Mesenteric fat pad (tissue), 1 donor: ENCODE measurements around the gene DSCAM. TPM values are rescaled to one million over a fixed set of nuclear protein-coding genes. Genes with fewer than 3 reads are reported as not detected.

ENCODE experiments used
- DNase-seq: peaks from one replicate; pipeline ENCODE4 v3.0.0-alpha.2; 2020; ENCODE audit warnings: low spot score
- total RNA-seq: library from RNA; stranded (reverse); fragmentation: NEBNext Ultra II Directional; extraction: Animal tissue kit (Norgen Biotek cat#: 25700); gene quantifications from one replicate; pipeline ENCODE4 v1.2.1, GENCODE V29; 2021
- donor health status: DM: yes; HTN: yes; CAD: no.

DSCAM gene
- total RNA-seq, 1 donor from 2014 or later, result not detected

DNA sequence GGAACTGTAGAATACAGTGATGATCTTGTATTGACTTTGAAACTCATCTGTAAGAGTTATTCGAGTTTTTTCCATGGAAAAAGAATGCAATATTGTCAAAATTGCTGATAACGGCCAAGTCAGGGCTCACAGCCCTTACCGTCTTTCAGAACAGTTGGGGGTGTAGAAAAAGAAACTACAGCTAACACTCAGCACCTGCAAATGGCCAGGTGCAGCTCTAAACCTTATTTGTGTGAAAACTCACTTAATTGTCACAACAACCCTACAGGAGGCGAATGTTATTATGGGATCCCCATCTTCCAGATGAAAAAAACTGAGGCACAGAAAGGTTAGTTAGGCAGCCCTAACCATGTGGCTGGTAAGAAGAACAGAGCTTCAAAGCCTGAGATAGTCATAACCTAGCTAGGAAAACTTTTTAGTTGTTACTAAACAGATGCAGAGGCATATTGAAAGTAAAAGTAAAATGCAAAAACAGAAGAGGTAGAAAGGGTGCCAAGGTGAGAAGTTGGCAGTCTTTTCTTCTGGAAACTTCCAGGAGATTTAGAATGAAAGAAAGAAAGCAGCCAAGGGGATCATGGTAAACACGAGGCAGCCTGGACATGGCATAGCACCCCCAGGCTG is 76.4 kb downstream of the DSCAM start:
- DNase-seq, result no peak

DNA sequence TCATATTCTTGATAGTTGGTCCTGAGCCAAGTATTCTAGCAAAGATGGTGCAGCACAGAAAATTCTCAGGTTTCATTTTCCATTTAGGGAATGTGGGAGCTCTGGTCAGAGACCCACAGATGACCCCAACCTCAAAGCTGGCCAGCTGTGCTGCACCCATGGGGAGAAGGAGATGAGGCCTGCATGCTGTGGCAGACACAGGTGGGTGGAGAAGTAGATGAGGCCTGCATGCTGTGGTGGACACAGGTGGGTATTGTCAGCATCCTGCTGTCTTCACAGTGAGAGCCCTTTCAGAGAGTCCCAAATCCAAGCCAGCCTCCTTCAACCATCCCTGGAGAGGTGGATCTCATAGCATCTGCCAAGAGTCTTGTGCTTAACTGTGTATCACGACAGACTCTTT is 77.7 kb downstream of the DSCAM start:
- no peak for DNase-seq

DNA sequence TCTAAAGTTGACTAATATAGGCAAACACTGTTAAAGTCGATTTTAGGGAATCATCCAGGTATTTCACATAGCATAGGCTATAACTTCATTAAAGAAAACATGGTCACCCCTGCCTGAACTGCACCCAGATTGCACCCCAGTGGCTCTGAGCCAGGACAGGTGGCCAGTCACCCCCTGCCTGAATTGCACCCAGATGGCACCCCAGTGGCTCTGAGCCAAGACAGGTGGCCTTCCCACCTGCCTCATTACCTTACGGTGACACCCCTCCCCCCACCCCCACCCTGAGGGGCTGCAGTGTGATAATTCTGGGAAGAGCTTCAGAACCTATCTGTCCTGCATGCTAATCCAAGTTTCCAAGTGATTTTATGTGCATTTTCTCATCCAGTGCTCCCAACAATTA is 78.9 kb downstream of the DSCAM start:
- DNase-seq, result no peak

DNA sequence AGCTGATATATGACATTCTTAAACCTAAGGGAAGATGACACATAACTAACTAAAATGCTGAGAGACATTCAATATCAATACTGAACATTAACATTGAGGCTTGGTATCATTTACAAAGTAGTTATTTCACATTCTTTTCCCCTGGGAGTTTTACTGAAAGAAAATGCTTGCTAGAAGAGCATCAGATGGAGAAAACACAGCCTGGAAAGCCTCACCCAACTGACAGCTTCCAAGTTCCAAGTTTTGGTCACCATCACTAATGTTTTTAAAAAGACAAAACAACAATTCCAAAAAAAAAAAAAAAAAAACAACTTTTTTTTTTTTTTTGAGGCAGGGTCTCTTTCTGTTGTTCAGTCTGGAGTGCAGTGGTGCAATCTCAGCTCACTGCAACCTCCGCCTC is 80.6 kb downstream of the DSCAM start:
- DNase-seq, result no peak

DNA sequence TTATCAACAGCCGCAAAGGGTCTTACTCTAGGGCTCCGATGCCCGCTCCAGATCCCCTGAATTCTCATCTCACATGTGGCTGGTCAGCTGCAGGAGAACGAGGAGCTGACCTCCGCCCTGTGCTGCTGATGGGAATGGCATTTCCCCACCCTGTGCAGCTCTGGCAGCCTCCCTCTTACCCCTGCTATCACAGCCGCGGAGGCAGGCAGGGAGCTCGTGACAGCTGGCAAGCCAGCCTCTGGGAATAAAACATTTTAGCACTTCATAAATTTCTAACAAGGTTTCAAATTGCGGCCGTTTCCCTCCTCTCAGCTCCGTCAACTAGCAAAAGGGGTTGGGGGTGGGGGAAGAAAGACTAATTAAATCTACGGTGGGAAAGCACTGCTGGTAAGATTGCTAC is 81.1 kb downstream of the DSCAM start:
- no peak for DNase-seq

DNA sequence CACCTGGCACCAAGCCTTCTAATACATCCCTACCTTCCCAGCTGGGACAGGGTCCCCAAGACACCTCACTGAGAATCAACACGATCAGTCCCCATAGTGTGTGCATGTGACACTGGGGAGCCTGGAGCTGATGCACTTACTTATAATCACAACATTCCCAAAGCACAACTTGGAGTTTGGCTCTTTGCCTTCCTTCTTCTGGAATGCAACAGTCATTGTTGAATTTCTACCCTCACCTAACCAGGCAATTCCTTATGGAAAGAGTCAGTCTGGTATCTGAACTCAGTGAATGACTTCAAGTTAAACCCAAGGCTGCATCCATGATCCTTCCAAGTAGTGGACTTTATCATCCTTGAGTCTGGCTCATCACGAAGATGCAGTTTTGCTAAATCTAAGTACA is 86.1 kb downstream of the DSCAM start:
- no peak for DNase-seq

DNA sequence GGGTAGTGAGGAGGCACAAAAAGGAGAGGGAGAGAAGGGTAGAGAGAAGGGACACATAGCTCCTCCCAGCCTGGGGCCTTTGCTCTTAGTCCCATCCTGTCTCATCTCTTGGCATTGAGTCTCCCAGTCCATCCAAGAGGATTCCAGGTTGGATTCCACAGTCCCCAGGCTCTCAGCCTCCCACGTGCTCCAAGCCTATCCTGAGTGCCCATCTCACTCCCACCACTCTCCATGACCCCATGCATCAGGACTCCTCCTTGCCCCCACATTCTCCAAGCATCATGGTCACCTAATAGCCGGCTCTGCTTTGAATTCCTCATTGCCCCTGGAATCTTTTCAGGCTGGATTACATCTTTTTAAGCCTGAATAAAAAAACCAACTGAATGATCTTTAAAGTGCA is 87.9 kb downstream of the DSCAM start:
- DNase-seq, result no peak

DNA sequence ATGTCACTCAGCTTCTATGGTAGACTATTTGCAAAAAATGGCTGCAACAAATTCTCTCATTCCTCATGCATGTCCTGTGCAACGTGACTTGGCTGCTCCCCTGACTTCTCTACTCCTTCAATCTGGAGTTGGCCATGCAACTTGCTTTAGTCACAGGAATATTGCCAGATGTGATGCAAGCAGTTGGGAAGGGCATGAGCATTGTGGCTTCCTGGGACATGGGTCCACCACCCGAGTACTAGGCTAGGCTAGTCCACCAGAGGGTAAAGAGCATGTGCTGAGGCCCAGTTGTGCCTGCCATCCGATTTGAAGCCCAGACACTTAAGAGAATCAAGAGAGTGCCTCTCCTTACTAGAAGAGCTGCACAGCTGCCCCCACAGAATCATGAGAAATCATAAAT is 89.6 kb downstream of the DSCAM start:
- no peak for DNase-seq

DNA sequence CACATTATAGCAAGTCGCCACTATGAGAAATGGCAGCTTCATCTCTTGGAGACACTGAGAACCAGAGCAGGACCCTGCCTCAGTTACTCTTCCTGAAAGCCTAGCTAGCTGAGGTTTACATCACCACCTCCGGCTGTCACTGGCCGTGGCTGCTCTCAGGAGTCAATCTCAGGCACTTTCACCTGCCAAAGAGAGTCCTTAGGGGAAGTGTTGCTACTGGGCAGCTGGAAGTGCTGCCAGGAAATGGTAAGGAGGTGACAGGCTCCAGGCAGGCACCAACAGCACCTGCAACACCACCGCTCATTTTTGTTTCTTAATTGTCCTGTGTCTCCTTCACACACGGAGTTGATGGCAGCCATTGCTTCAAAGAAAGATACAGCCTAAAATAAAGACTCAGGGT is 92.5 kb downstream of the DSCAM start:
- DNase-seq, result no peak

DNA sequence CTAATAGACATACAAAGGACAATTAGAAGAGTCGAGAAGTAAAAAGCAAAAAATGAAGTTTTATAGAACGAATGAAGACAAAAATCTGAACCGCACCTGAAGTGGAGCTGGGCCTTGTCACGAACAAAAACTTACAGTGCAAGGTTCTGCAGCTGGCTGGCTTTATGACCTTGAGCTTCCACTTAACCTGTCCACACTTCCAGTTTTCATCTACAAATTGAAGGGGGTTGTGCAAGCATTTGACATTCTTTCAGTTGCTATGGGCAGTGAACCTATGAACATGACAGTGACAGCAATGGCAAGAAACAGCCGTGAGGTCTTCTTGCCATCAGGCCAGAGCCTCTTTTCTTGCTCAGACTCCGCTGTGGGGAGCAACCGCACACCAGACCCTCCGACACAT is 93.2 kb downstream of the DSCAM start:
- no peak for DNase-seq

DNA sequence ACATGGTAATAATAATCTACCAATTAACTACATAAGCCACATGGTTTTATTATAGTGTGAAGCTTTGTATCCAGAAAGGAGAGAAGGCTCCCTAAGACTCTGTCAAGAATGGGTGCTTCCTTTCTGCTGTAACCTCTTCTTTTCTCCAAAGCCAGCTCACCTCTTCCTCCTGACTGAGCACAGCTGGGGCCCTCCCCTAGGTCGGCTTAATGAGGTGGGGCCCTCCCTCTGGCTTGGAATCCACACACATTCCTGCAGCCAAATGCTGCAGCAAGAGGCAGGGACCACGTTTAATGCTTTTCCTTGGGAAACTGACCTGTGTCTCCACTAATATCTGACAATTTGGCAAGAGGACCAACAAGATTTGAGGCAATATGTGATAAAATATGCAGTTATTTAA is 94.8 kb downstream of the DSCAM start:
- no peak for DNase-seq

DNA sequence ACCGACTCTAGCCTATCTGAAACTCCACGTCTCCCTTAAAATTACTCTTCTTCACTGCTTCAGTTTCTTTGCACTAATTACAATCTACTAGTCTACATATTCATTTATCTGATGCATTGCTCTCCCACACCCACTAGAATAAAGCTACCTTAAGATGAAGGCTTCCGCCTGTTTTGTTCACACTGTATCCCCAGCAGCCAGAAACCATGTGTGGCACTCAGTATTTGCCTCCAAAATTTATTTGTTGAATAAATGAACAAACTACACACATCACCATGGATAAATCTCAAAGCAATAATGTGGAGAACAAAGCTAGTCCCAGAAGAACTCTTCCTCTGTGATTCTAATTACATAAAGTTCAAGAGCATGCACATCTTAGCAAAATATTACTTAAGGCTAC is 95.7 kb downstream of the DSCAM start:
- DNase-seq, result no peak

DNA sequence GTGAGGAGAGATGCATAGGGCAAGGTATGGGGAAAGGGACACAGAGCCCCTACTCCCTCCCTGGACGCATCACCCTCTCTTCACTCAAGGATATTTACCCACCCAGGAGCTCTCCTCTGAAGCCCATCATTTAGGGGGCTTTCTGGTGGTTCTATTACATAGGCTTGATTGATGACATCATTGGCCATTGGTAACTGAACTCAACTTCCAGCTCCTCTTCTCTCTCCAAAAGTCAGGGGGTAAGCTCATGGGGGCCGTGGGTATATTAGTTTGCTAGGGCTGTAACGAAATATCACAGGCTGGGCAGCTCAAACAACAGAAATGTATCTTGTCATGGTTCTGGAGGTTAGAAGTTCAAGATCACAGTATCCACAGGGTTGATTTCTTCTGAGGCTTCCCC is 110.8 kb downstream of the DSCAM start:
- DNase-seq, result no peak

DNA sequence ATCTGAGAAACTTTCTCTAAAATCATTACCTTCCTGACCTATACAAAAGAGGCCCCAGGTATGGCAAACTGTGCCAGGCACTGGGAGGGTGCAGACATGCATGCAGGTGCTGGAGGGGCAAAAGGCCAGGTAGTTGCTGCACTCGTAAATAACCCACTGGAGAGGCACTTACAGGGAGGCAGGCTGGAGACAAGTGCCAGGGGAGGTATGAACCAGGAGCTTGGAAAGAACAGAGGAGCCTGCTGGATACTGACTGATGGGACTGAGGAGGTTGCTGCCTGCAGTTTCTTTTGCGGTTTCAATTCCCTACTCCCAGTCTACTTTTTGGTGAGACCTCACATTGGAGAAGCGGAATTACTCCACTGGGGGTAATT is 113.9 kb downstream of the DSCAM start:
- DNase-seq, result no peak

DNA sequence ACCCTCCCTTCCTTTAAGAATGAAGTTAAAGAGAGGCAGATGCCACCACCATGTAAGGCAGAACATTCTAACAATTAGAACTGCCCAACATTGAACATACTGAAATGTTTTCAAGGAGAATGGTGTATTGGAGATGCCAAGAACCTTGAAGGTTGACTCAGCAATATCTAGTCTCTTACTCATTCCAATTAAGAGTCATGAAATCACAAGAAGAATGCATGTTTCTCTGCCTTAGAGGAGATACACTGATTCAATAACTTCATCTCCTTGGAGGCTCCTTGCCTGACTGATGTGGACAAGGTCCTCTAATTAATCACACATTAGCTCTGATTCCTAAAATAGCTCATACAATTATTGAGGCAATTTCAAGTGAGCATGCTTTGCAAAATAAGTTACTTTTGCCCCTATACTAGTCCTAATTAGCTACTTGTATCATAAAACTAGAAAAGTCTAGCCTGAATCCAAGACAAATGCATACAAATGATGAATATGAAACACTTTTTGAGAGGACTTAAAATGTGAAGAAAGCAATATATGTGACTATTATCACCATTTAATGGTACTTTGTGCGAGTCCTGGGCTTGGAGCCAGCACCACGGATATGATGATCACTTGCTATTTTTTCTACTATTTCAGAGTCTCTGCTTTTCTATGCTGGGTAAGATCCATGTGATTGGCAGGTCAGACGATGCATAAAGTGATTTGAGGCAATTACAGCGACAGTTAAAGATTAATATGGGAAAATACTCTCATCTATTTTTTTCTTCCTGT is 114.5 kb downstream of the DSCAM start:
- no peak for DNase-seq

DNA sequence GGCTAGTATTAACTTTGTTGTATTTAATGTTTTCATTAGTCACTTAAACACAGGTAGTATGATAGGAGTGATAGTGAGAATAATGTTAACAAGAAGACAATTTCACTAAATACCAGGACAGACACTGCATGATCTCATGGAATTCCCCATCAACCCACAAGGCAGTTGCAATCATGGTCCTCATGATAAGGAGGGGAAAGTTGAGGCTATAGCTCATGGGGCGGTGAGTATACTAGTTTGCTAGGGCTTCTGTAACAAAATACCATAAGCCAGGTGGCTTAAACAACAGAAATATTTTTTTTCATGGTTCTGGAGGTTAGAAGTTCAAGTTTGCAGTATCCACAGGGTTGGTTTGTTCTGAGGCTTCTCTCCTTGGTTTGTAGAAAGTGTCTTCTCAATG is 115.8 kb downstream of the DSCAM start:
- no peak for DNase-seq

DNA sequence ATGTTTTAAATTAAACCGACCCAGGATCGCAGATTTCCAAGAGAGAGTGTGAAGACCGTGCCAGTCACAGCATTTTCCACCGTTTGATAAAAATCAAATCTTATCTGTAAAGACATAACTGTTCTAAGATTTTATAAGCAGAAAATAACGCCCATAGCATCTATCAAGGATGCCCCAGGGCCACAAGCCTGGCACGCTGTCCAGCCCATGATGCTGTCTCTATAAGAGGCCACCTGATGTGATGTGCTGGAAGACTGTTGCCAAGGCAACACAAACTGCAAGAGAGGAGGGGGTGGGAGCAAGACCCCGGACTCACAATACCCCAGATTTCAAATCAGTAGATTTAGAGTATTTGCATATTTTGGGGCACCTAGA is 116.5 kb downstream of the DSCAM start:
- no peak for DNase-seq

DNA sequence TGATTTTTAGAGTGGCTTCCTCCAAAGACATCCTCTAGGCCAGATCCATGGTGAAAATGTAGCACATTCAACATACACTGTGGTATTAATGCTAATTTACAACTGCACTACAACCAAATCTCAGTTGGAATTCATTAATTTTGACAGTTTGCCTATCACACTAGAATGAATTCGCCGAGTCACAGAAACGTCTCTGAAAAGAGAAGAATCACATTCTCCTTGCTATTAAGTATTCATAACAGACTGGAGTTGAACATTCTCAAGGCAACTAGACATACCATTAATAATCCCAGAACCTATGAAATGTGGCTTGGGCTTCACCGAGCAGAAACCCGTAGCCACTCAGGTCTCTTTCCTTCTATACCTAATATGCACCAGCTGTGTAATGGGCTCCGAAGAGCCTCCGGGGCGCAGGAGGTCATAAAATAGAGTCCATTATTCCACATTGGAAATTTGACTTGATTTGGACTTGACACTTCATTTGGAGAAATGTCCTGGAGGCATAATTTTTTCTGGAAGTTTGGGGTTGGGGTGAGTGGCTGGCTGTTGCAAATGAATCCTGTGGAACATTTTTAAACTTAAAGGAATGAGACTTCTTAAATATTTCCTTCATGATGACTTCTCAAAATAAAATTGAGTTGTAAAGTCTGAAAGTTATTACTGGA is 117.1 kb downstream of the DSCAM start:
- DNase-seq, result no peak

DNA sequence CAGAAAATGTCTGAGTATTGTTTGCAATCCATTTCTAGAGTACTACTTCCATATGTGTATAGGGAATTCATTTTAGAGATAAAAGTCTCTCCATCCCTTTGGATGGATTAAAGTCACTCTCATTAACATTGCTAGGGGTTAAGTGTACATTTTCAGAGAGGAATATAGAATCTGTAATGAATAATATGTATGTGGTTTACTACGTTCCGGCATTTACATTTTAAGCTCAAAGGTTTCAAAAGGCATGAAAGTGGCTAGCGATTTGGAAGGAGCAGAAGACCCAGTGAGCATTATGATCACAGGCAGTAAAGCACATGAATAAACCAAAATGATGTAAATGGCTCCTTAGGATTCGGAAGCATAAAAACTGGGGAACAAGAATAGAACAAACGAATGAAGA is 123.0 kb downstream of the DSCAM start:
- no peak for DNase-seq

DNA sequence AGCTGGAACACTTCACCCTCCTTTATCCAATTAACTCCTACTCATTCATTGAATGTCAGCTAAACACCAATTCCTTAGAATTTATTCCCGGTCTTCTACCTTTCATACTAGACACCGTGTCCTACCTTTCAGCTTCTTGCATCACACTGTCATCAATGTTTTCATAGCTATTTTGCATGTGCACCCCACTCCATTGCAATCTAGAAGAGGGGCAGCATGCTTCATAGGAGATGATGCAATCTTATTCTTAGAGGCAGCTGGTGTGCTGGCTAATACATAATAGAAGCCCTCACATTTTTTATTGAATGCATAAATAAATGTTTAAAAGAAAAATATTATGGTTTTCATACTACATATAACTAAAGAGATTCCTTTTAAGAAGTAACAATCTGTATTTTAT is 123.6 kb downstream of the DSCAM start:
- no peak for DNase-seq

DNA sequence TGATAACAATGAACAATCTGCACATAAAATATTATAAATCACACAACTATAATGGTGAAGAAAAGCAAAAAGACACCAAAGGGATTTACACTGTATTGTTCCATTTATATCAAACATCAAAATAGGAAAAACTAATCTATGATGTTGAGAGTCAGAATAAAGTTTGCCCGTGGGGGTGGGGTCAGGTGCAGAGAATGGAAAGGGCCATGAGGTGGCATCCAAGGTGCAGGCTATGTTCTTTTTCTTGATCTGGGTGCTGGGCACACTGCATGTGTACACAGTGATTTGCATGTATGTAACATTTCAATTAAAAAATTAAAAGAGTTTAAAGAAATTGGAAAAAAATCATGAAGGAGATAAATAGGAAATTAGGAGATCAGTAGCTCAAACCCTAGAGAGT is 127.3 kb downstream of the DSCAM start:
- DNase-seq, result no peak

DNA sequence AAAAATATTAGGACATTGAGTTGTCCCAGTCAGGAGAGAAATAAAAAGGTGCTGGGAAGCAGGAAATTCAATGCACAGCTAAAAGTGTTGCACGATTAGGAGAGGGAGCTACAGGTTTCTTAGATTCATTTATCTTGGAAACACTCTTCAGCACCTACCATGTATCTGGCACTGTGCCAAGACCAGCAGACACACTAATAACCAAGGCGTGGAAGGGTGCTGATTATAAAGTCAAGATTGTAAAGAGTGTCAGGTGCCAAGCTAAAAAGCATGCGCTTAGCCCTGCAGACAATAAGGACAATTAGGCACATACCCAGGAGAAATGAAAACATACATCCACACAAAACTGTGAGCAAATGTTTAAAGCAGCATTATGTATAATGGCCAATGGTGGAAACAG is 129.9 kb downstream of the DSCAM start:
- no peak for DNase-seq

DNA sequence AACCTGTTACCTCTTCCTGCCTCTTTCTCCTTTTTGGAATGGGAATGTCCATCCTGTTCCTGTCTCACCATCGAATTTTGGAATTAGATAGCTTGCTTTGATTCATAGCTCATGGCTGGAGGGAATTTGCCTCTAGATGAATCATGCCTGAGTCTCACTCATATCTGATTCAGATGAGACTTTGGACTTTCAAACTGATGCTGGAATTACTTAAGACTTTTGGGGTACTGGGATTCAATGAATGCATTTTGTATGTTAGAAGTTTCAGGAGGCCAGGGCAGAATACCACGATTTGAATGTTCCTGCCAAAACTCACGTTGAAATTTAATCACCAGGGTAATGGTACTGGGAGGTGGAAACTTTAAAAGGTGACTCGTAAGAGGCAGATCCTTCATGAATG is 132.4 kb downstream of the DSCAM start:
- no peak for DNase-seq
